ENCODE results near the gene LRRN1.
A peak's percentile ranks its signal among the peaks of the same experiment; 100 is the strongest.

LRRN1 gene

DNA sequence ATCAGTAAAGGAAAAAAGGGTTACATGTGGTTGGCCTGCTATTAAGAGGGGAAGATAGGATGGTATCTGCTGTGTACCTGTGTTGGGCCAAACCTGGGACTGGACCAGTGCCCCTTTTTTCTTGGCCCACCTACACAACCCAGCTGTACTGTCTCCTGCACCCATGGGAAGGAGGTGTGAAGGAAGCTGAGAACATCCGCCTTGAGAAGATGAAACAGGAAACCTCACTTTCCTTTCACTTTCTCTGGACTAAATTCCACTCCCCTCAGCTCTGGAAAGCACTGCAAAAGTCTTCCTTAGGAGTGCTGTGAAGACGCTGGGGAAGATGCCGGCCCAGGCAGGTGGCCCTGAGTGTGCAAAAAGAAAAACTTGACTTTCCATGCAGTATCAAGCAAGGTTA is 37.6 kb downstream of the LRRN1 start:
- no peak for TF ChIP-seq EZH2 (IDR thresholded peaks at IDR 0.05; ENCODE audit: borderline replicate concordance, low read depth, low read length, severe bottlenecking)
- TF ChIP-seq, protein P1, sequence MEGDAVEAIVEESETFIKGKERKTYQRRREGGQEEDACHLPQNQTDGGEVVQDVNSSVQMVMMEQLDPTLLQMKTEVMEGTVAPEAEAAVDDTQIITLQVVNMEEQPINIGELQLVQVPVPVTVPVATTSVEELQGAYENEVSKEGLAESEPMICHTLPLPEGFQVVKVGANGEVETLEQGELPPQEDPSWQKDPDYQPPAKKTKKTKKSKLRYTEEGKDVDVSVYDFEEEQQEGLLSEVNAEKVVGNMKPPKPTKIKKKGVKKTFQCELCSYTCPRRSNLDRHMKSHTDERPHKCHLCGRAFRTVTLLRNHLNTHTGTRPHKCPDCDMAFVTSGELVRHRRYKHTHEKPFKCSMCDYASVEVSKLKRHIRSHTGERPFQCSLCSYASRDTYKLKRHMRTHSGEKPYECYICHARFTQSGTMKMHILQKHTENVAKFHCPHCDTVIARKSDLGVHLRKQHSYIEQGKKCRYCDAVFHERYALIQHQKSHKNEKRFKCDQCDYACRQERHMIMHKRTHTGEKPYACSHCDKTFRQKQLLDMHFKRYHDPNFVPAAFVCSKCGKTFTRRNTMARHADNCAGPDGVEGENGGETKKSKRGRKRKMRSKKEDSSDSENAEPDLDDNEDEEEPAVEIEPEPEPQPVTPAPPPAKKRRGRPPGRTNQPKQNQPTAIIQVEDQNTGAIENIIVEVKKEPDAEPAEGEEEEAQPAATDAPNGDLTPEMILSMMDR (IDR thresholded peaks at IDR 0.05; ENCODE audit: borderline replicate concordance, extremely low read depth, low read length, poor library complexity, severe bottlenecking) = no peak
- Histone ChIP-seq H3K9ac (ENCODE audit: low read depth, low read length) (no peak overlapping the region), H2AFZ (ENCODE audit: low read depth, low read length) (no peak overlapping the region), H3K27me3 (ENCODE audit: insufficient read depth, low read length, poor library complexity) (no peaks in the 10 kb centered on the region), H3K4me1 (ENCODE audit: insufficient read depth, low read length) (no peaks in the 10 kb centered on the region), H3K79me2 (ENCODE audit: insufficient read depth, low read length) (no peaks in the 10 kb centered on the region), H4K20me1 (ENCODE audit: insufficient read depth, low read length) (no peaks in the 10 kb centered on the region), H3K36me3 (ENCODE audit: insufficient read depth, low read length) (no peaks in the 10 kb centered on the region), H3K4me2 (ENCODE audit: insufficient read depth, low read length) (no peak overlapping the region), H3K9me3 (ENCODE audit: insufficient read depth, low read length, severe bottlenecking) (no peaks in the 10 kb centered on the region), H3K27ac (ENCODE audit: low read length) (no peak overlapping the region), H3K4me3 (ENCODE audit: low read depth in 1 of 2, low read length in 2 of 2) (no peak overlapping the region)
- DNase-seq = no peak
- 0 out of 3 replicates have a peak, but pooled peaks have one; percentile 17 for ATAC-seq (ENCODE audit: insufficient read depth, low read depth)

DNA sequence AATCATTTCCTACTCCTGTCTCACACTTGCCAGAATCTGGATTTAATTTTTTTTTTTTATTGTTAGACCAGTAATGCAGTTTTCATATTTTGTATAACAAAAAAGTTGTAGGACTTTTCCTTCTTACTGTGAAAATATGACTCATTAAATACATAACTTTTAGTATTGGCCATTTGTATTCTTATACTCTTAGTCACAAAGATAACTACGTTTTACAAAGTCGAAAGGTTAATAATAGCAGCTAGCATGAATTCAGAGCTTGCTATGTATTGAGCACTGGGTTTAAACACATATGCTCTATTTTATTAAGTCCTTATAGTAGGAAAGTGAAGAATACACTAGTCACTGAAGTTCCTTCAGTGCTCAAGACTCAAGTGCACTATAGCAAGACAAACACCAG is 43.1 kb downstream of the LRRN1 start:
- Histone ChIP-seq H3K27me3 (ENCODE audit: insufficient read depth, low read length, poor library complexity) (no peaks in the 10 kb centered on the region), H3K9ac (ENCODE audit: low read depth, low read length) (no peak overlapping the region), H3K4me2 (ENCODE audit: insufficient read depth, low read length) (no peak overlapping the region), H3K27ac (ENCODE audit: low read length) (no peak overlapping the region), H3K4me1 (ENCODE audit: insufficient read depth, low read length) (no peaks in the 10 kb centered on the region), H2AFZ (ENCODE audit: low read depth, low read length) (no peak overlapping the region), H3K4me3 (ENCODE audit: low read depth in 1 of 2, low read length in 2 of 2) (no peak overlapping the region), H3K36me3 (ENCODE audit: insufficient read depth, low read length) (no peaks in the 10 kb centered on the region), H4K20me1 (ENCODE audit: insufficient read depth, low read length) (no peaks in the 10 kb centered on the region), H3K9me3 (ENCODE audit: insufficient read depth, low read length, severe bottlenecking) (no peaks in the 10 kb centered on the region), H3K79me2 (ENCODE audit: insufficient read depth, low read length) (no peaks in the 10 kb centered on the region)
- TF ChIP-seq, protein P1 (IDR thresholded peaks at IDR 0.05; ENCODE audit: borderline replicate concordance, extremely low read depth, low read length, poor library complexity, severe bottlenecking) = no peak
- no peak for TF ChIP-seq EZH2 (IDR thresholded peaks at IDR 0.05; ENCODE audit: borderline replicate concordance, low read depth, low read length, severe bottlenecking)
- DNase-seq (no peak), ATAC-seq (ENCODE audit: insufficient read depth, low read depth) (no peak)

DNA sequence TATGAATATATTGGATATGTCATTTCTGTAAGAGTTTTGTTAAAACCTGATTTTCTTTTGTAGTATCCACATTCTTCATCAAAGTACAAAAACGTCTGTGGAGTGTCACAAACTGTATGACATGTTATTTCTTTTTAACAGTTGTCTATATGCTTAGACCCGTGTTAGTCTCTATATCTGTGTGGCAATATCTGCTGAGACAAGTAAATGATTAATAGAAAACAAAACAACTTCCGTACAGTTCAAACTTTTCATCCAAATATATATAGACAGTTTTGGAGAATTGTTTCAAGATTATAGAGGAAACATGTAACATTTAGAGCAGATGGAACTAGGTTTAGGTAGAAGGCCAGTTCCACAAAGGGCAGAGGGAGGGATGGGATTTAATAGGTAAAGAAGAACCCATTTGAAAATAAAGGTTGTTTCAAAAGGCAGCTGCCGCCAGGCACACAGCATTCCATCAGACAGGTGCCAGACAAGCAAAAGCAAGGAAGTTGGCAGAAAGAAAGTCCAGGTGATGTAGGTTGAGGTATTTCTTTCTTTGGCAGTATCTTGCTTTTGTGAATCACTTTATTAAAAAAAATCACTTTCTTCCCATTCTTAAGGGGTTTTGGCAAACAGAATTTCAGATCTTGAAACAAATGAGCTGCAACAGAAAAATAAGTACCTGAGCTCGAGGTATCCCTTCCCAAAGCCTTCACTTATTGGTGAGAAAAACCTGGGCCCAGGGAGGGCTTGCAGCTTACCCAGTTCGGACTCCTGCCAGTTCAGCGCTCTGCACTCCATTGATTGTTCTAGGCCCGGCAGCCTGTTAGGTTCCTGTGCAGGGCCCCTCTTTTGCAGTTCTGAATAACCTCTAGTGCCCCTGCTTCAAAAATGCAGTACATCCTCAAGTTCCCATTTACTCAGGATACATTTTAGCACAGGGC is 49.0 kb downstream of the LRRN1 start:
- Histone ChIP-seq H2AFZ (ENCODE audit: low read depth, low read length) (no peak overlapping the region), H3K9me3 (ENCODE audit: insufficient read depth, low read length, severe bottlenecking) (no peaks in the 10 kb centered on the region), H3K79me2 (ENCODE audit: insufficient read depth, low read length) (no peaks in the 10 kb centered on the region), H3K4me1 (ENCODE audit: insufficient read depth, low read length) (no peaks in the 10 kb centered on the region), H3K4me2 (ENCODE audit: insufficient read depth, low read length) (no peak overlapping the region), H3K9ac (ENCODE audit: low read depth, low read length) (no peak overlapping the region), H3K4me3 (ENCODE audit: low read depth in 1 of 2, low read length in 2 of 2) (no peak overlapping the region), H3K27ac (ENCODE audit: low read length) (no peak overlapping the region), H3K27me3 (ENCODE audit: insufficient read depth, low read length, poor library complexity) (no peaks in the 10 kb centered on the region), H4K20me1 (ENCODE audit: insufficient read depth, low read length) (no peaks in the 10 kb centered on the region), H3K36me3 (ENCODE audit: insufficient read depth, low read length) (no peaks in the 10 kb centered on the region)
- ATAC-seq (ENCODE audit: insufficient read depth, low read depth) (no peak), DNase-seq (no peak)
- no peak for TF ChIP-seq EZH2 (IDR thresholded peaks at IDR 0.05; ENCODE audit: borderline replicate concordance, low read depth, low read length, severe bottlenecking)
- TF ChIP-seq, protein P1 (IDR thresholded peaks at IDR 0.05; ENCODE audit: borderline replicate concordance, extremely low read depth, low read length, poor library complexity, severe bottlenecking) = no peak

Data from DND-41 (cell line).